NCI-H1092 treated with DMSO at 0.1 percent for 48 hours (cell line): ENCODE results near the gene SLCO4A1.

Experiments
- DNase-seq: peaks from one replicate; lab custom pipeline; 2025; lab: John Stamatoyannopoulos, UW

Gene SLCO4A1

GRCh38 chr20:62642051-62642665 is at the start of gene SLCO4A1:
Gene SLCO4A1, plus strand, starts transcription at chr20:62642503. Its CDS starts 13,952 bp downstream, at chr20:62656455.
- DNase-seq = peak; percentile 85

GRCh38 chr20:62592506-62593177 is 49.7 kb upstream of the SLCO4A1 start:
- DNase-seq = no peak

- DNase-seq = no peak
These were observed 48.7 kb upstream of the SLCO4A1 start for GRCh38 chr20:62593616-62594015.

GRCh38 chr20:62595069-62595468 is 47.2 kb upstream of the SLCO4A1 start:
- no peak for DNase-seq

GRCh38 chr20:62595491-62595890 is 46.8 kb upstream of the SLCO4A1 start:
- no peak for DNase-seq

GRCh38 chr20:62596486-62596885 is 45.8 kb upstream of the SLCO4A1 start:
- DNase-seq = no peak

- DNase-seq = no peak
These were observed 45.4 kb upstream of the SLCO4A1 start for GRCh38 chr20:62596921-62597320.

GRCh38 chr20:62597416-62598115 is 44.7 kb upstream of the SLCO4A1 start:
- no peak for DNase-seq

GRCh38 chr20:62598761-62599194 is 43.5 kb upstream of the SLCO4A1 start:
- DNase-seq = no peak

- no peak for DNase-seq
These were observed 42.8 kb upstream of the SLCO4A1 start for GRCh38 chr20:62599216-62600110.

GRCh38 chr20:62601172-62601571 is 41.1 kb upstream of the SLCO4A1 start:
- no peak for DNase-seq

GRCh38 chr20:62601714-62602113 is 40.6 kb upstream of the SLCO4A1 start:
- no peak for DNase-seq

- peak; percentile 20 for DNase-seq
These were observed 39.8 kb upstream of the SLCO4A1 start for GRCh38 chr20:62602550-62602949.

- DNase-seq = peak; percentile 89
These were observed 39.0 kb upstream of the SLCO4A1 start for GRCh38 chr20:62603021-62603906.

GRCh38 chr20:62603907-62604785 is 38.2 kb upstream of the SLCO4A1 start:
- DNase-seq = no peak

- DNase-seq = no peak
These were observed 37.5 kb upstream of the SLCO4A1 start for GRCh38 chr20:62604796-62605195.

GRCh38 chr20:62605236-62605943 is 36.9 kb upstream of the SLCO4A1 start:
- DNase-seq = no peak

- no peak for DNase-seq
These were observed 36.3 kb upstream of the SLCO4A1 start for GRCh38 chr20:62606016-62606415.

- DNase-seq = peak; percentile 94
These were observed 35.6 kb upstream of the SLCO4A1 start for GRCh38 chr20:62606551-62607201.
